ENCODE data around the gene SEC24D. TPM values are rescaled to one million over a fixed set of nuclear protein-coding genes. Genes with fewer than 3 reads are reported as not detected.

SEC24D gene
- total RNA-seq, 2 experiments from 2014 or later: 28.4 to 29.7 TPM

GRCh38 chr4:118839221-118839927 lies 3.4 kb upstream of the SEC24D start:
- peaks cover 16% of the 10 kb centered on the region for H3K4me1 Mint-ChIP-seq (ENCODE audit: low read depth)
- no peaks in the 10 kb centered on the region for H3K9me3 Mint-ChIP-seq
- no peaks in the 10 kb centered on the region for H3K27me3 Mint-ChIP-seq (ENCODE audit: low read depth)
- H3K36me3 Mint-ChIP-seq (ENCODE audit: low read depth): peaks cover 5% of the 10 kb centered on the region
- intact Hi-C loops (cut with micrococcal nuclease): loop anchor here (10.0 kb wide), 1 partner anchor 615 kb away; no protein-coding TSS in a partner anchor
- no peak overlapping the region for H3K27ac Mint-ChIP-seq
- H3K4me3 Mint-ChIP-seq: no peak overlapping the region
- no peak for DNase-seq
- CTCF ChIA-PET: interaction anchor here (0.7 to 1.6 kb wide), 3 partner anchors 11 to 25 kb away, joined by 3 to 5 read pairs (median 3); no protein-coding TSS in a partner anchor

GRCh38 chr4:118837121-118837507 lies 1.2 kb upstream of the SEC24D start:
- Mint-ChIP-seq H3K27ac (peak overlapping the region; percentile 54), H3K4me1 (ENCODE audit: low read depth) (peaks cover 22% of the 10 kb centered on the region), H3K36me3 (ENCODE audit: low read depth) (peaks cover 12% of the 10 kb centered on the region), H3K4me3 (peak overlapping the region; percentile 100), H3K9me3 (no peaks in the 10 kb centered on the region), H3K27me3 (ENCODE audit: low read depth) (no peaks in the 10 kb centered on the region)
- intact Hi-C loops (cut with micrococcal nuclease): loop anchor here (10.0 kb wide), 1 partner anchor 618 kb away; no protein-coding TSS in a partner anchor
- CTCF ChIA-PET: interaction anchor here (1.3 kb wide), 2 partner anchors 9 to 28 kb away, joined by 3 to 5 read pairs; no protein-coding TSS in a partner anchor
- no peak for DNase-seq

GRCh38 chr4:118836301-118837120 lies 585 bp upstream of the SEC24D start:
- Mint-ChIP-seq H3K27me3 (ENCODE audit: low read depth) (no peaks in the 10 kb centered on the region), H3K4me3 (peak overlapping the region; percentile 100), H3K4me1 (ENCODE audit: low read depth) (peaks cover 16% of the 10 kb centered on the region), H3K9me3 (no peaks in the 10 kb centered on the region), H3K27ac (peak overlapping the region; percentile 99), H3K36me3 (ENCODE audit: low read depth) (peaks cover 15% of the 10 kb centered on the region)
- peak; percentile 81 for DNase-seq
- CTCF ChIA-PET: interaction anchor here (1.3 kb wide), 2 partner anchors 10 to 28 kb away, joined by 3 to 5 read pairs; no protein-coding TSS in a partner anchor
- intact Hi-C loops (cut with micrococcal nuclease): loop anchor here (1.0 to 10.0 kb wide), 8 partner anchors 10 to 618 kb away; partner anchors contain the start of gene METTL14

- intact Hi-C loops (cut with micrococcal nuclease): loop anchor here (5.0 to 10.0 kb wide), 2 partner anchors 32 to 620 kb away; no protein-coding TSS in a partner anchor
Observed at GRCh38 chr4:118834960-118835569, 861 bp downstream of the SEC24D start.

GRCh38 chr4:118834070-118834469 lies 1.9 kb downstream of the SEC24D start:
- no peaks in the 10 kb centered on the region for H3K9me3 Mint-ChIP-seq
- H3K27ac Mint-ChIP-seq: no peak overlapping the region
- peaks cover 28% of the 10 kb centered on the region for H3K36me3 Mint-ChIP-seq (ENCODE audit: low read depth)
- CTCF ChIA-PET: no interaction called here
- DNase-seq: no peak
- intact Hi-C loops (cut with micrococcal nuclease): loop anchor here (5.0 to 10.0 kb wide), 2 partner anchors 33 to 621 kb away; no protein-coding TSS in a partner anchor
- H3K4me1 Mint-ChIP-seq (ENCODE audit: low read depth): peaks cover 17% of the 10 kb centered on the region
- H3K27me3 Mint-ChIP-seq (ENCODE audit: low read depth): no peaks in the 10 kb centered on the region
- H3K4me3 Mint-ChIP-seq: no peak overlapping the region

More at GRCh38 chr4:118834960-118835569, 861 bp downstream of the SEC24D start:
- no peaks in the 10 kb centered on the region for H3K9me3 Mint-ChIP-seq
- CTCF ChIA-PET: interaction anchor here (0.6 kb wide), 2 partner anchors 153 to 380 kb away, joined by 3 to 4 read pairs; no protein-coding TSS in a partner anchor
- peaks cover 22% of the 10 kb centered on the region for H3K36me3 Mint-ChIP-seq (ENCODE audit: low read depth)
- H3K4me3 Mint-ChIP-seq: peak overlapping the region; percentile 100
- no peaks in the 10 kb centered on the region for H3K27me3 Mint-ChIP-seq (ENCODE audit: low read depth)
- H3K27ac Mint-ChIP-seq: peak overlapping the region; percentile 85
- DNase-seq: peak; percentile 70
- H3K4me1 Mint-ChIP-seq (ENCODE audit: low read depth): peaks cover 17% of the 10 kb centered on the region

- H3K36me3 Mint-ChIP-seq (ENCODE audit: low read depth): peaks cover 36% of the 10 kb centered on the region
- CTCF ChIA-PET: no interaction called here
- H3K9me3 Mint-ChIP-seq: no peaks in the 10 kb centered on the region
- intact Hi-C loops (cut with micrococcal nuclease): loop anchor here (5.0 to 10.0 kb wide), 2 partner anchors 34 to 621 kb away; no protein-coding TSS in a partner anchor
- H3K27me3 Mint-ChIP-seq (ENCODE audit: low read depth): no peaks in the 10 kb centered on the region
- H3K4me1 Mint-ChIP-seq (ENCODE audit: low read depth): peaks cover 20% of the 10 kb centered on the region
- H3K27ac Mint-ChIP-seq: no peak overlapping the region
- no peak overlapping the region for H3K4me3 Mint-ChIP-seq
- no peak for DNase-seq
Observed at GRCh38 chr4:118833192-118833820, 2.6 kb downstream of the SEC24D start.

GRCh38 chr4:118829107-118829506 lies 6.8 kb downstream of the SEC24D start:
- peaks cover 36% of the 10 kb centered on the region for H3K4me1 Mint-ChIP-seq (ENCODE audit: low read depth)

GRCh38 chr4:118826723-118827444 lies 9.0 kb downstream of the SEC24D start:
- intact Hi-C loops (cut with micrococcal nuclease): loop anchor here (1.0 kb wide), 1 partner anchor 9 kb away; the partner anchor contains the start of gene SEC24D
- Mint-ChIP-seq H3K27ac (no peak overlapping the region), H3K27me3 (ENCODE audit: low read depth) (no peaks in the 10 kb centered on the region), H3K4me3 (no peak overlapping the region), H3K36me3 (ENCODE audit: low read depth) (peaks cover 43% of the 10 kb centered on the region), H3K4me1 (ENCODE audit: low read depth) (peaks cover 29% of the 10 kb centered on the region), H3K9me3 (no peaks in the 10 kb centered on the region)
- CTCF ChIA-PET: interaction anchor here (0.7 kb wide), 1 partner anchor 700 kb away, joined by 3 read pairs; no protein-coding TSS in a partner anchor
- no peak for DNase-seq

More at GRCh38 chr4:118829107-118829506, 6.8 kb downstream of the SEC24D start:
- no peak overlapping the region for H3K27ac Mint-ChIP-seq
- no peaks in the 10 kb centered on the region for H3K27me3 Mint-ChIP-seq (ENCODE audit: low read depth)
- peaks cover 42% of the 10 kb centered on the region for H3K36me3 Mint-ChIP-seq (ENCODE audit: low read depth)
- DNase-seq: no peak
- CTCF ChIA-PET: interaction anchor here (1.6 kb wide), 1 partner anchor 36 kb away, joined by 5 read pairs; no protein-coding TSS in a partner anchor
- no peak overlapping the region for H3K4me3 Mint-ChIP-seq
- no peaks in the 10 kb centered on the region for H3K9me3 Mint-ChIP-seq
- intact Hi-C loops (cut with micrococcal nuclease): no loop called here

- Mint-ChIP-seq H3K4me3 (no peak overlapping the region), H3K36me3 (ENCODE audit: low read depth) (peaks cover 36% of the 10 kb centered on the region), H3K4me1 (ENCODE audit: low read depth) (peaks cover 29% of the 10 kb centered on the region), H3K27me3 (ENCODE audit: low read depth) (no peaks in the 10 kb centered on the region), H3K27ac (no peak overlapping the region), H3K9me3 (no peaks in the 10 kb centered on the region)
- DNase-seq: no peak
- intact Hi-C loops (cut with micrococcal nuclease): loop anchor here (1.0 kb wide), 1 partner anchor 11 kb away; the partner anchor contains the start of gene SEC24D
- CTCF ChIA-PET: interaction anchor here (0.7 to 1.4 kb wide), 3 partner anchors 13 to 701 kb away, joined by 3 read pairs; no protein-coding TSS in a partner anchor
Observed at GRCh38 chr4:118825799-118826198, 10.1 kb downstream of the SEC24D start.

- H3K36me3 Mint-ChIP-seq (ENCODE audit: low read depth): peaks cover 28% of the 10 kb centered on the region
- DNase-seq: no peak
- H3K27me3 Mint-ChIP-seq (ENCODE audit: low read depth): no peaks in the 10 kb centered on the region
- H3K9me3 Mint-ChIP-seq: no peaks in the 10 kb centered on the region
- CTCF ChIA-PET: no interaction called here
- peaks cover 26% of the 10 kb centered on the region for H3K4me1 Mint-ChIP-seq (ENCODE audit: low read depth)
- no peak overlapping the region for H3K4me3 Mint-ChIP-seq
- intact Hi-C loops (cut with micrococcal nuclease): no loop called here
- no peak overlapping the region for H3K27ac Mint-ChIP-seq
Observed at GRCh38 chr4:118824141-118824540, 11.8 kb downstream of the SEC24D start.

GRCh38 chr4:118823471-118823870 lies 12.5 kb downstream of the SEC24D start:
- Mint-ChIP-seq H3K27me3 (ENCODE audit: low read depth) (no peaks in the 10 kb centered on the region), H3K36me3 (ENCODE audit: low read depth) (peaks cover 21% of the 10 kb centered on the region), H3K27ac (no peak overlapping the region), H3K4me3 (no peak overlapping the region), H3K4me1 (ENCODE audit: low read depth) (peaks cover 23% of the 10 kb centered on the region), H3K9me3 (no peaks in the 10 kb centered on the region)
- CTCF ChIA-PET: interaction anchor here (0.6 kb wide), 1 partner anchor 216 kb away, joined by 3 read pairs; no protein-coding TSS in a partner anchor
- intact Hi-C loops (cut with micrococcal nuclease): no loop called here
- DNase-seq: no peak
